ENCODE measurements around the gene ADGRD1.
"Not testable (repeated sequence)": the region's sequence is repeated elsewhere in the genome, so short reads cannot be mapped to it uniquely, and the experiment has no call there.

ADGRD1 gene

GRCh38 chr12:131060011-131060703 is 106.5 kb downstream of the ADGRD1 start:
- DNase-seq, result no peak

GRCh38 chr12:131061041-131061806 is 107.5 kb downstream of the ADGRD1 start:
- DNase-seq, result no peak

GRCh38 chr12:131063413-131063812 is 109.7 kb downstream of the ADGRD1 start:
- DNase-seq, result no peak

- DNase-seq, result no peak
Observed at GRCh38 chr12:131063960-131064359, 110.3 kb downstream of the ADGRD1 start.

- DNase-seq, result no peak
Observed at GRCh38 chr12:131065279-131065678, 111.6 kb downstream of the ADGRD1 start.

GRCh38 chr12:131065801-131066200 is 112.1 kb downstream of the ADGRD1 start:
- DNase-seq, result no peak

- DNase-seq, result no peak
Observed at GRCh38 chr12:131066207-131066885, 112.6 kb downstream of the ADGRD1 start.

- DNase-seq, result no peak
Observed at GRCh38 chr12:131066886-131067490, 113.3 kb downstream of the ADGRD1 start.

- no peak for DNase-seq
Observed at GRCh38 chr12:131067981-131068851, 114.5 kb downstream of the ADGRD1 start.

- DNase-seq, result not testable (repeated sequence)
Observed at GRCh38 chr12:131068926-131069720, 115.4 kb downstream of the ADGRD1 start.

GRCh38 chr12:131070136-131070535 is 116.4 kb downstream of the ADGRD1 start:
- not testable (repeated sequence) for DNase-seq

- not testable (repeated sequence) for DNase-seq
Observed at GRCh38 chr12:131070668-131071067, 117.0 kb downstream of the ADGRD1 start.

- DNase-seq, result not testable (repeated sequence)
Observed at GRCh38 chr12:131071234-131071820, 117.6 kb downstream of the ADGRD1 start.

GRCh38 chr12:131071950-131072349 is 118.2 kb downstream of the ADGRD1 start:
- DNase-seq, result not testable (repeated sequence)

- no peak for DNase-seq
Observed at GRCh38 chr12:131072451-131073230, 118.9 kb downstream of the ADGRD1 start.

GRCh38 chr12:131074221-131075083 is 120.7 kb downstream of the ADGRD1 start:
- DNase-seq, result no peak

GRCh38 chr12:131075194-131075593 is 121.5 kb downstream of the ADGRD1 start:
- DNase-seq, result no peak

GRCh38 chr12:131075611-131076010 is 121.9 kb downstream of the ADGRD1 start:
- no peak for DNase-seq

- no peak for DNase-seq
Observed at GRCh38 chr12:131076296-131076695, 122.6 kb downstream of the ADGRD1 start.
